ENCODE data around the gene INSIG2. TPM values are rescaled to one million over a fixed set of nuclear protein-coding genes. Genes with fewer than 3 reads are reported as not detected.
A peak's percentile ranks its signal among the peaks of the same experiment; 100 is the strongest.

INSIG2 gene
- total RNA-seq, 1 experiment from 2014 or later = 8.7 TPM

- Histone ChIP-seq H3K27ac (ENCODE audit: insufficient read length, low read depth, low read length) (no peak overlapping the region), H2AFZ (ENCODE audit: low read length) (no peak overlapping the region)
Measured at GRCh38 chr2:118061135-118061955, 26.9 kb upstream of the INSIG2 start.

More at GRCh38 chr2:118061135-118061955, 26.9 kb upstream of the INSIG2 start:
- no peaks in the 10 kb centered on the region for H3K27me3 Mint-ChIP-seq (ENCODE audit: low read depth)
- H3K4me3 Mint-ChIP-seq = no peak overlapping the region
- no peak overlapping the region for H2BK120ac ChIP-seq (ENCODE audit: low read depth, low read length, poor library complexity, severe bottlenecking)
- no peak overlapping the region for H3T11ph ChIP-seq (ENCODE audit: low read length)
- H3K79me2 ChIP-seq (ENCODE audit: insufficient read depth, low read length) = no peaks in the 10 kb centered on the region
- H4K91ac ChIP-seq (ENCODE audit: insufficient read length, low read depth, low read length) = no peak overlapping the region
- no peaks in the 10 kb centered on the region for H3K4me1 ChIP-seq (ENCODE audit: insufficient read depth, low read length)
- H3K79me1 ChIP-seq (ENCODE audit: insufficient read depth, low read depth, low read length, poor library complexity, severe bottlenecking) = no peaks in the 10 kb centered on the region
- no peak for DNase-seq
- H3K4me1 Mint-ChIP-seq = peaks cover 2 to 3% of the 10 kb centered on the region in 2 experiments
- H3K27ac Mint-ChIP-seq = no peak overlapping the region
- no peak overlapping the region for H4K8ac ChIP-seq (replicated peaks; ENCODE audit: insufficient read length, low read depth, low read length)
- H3K9me3 Mint-ChIP-seq = no peaks in the 10 kb centered on the region
- no peak overlapping the region for H2BK12ac ChIP-seq (ENCODE audit: insufficient read length, low read depth, low read length)
- H2AK5ac ChIP-seq (ENCODE audit: insufficient read length, low read length) = no peak overlapping the region
- no peaks in the 10 kb centered on the region for H3K27me3 ChIP-seq (ENCODE audit: insufficient read depth, low read length)
- H3K14ac ChIP-seq (ENCODE audit: insufficient read depth, low read length) = no peak overlapping the region
- no peak overlapping the region for H3K18ac ChIP-seq (ENCODE audit: insufficient read length, low read depth, low read length)
- no peak overlapping the region for H3K4me2 ChIP-seq (ENCODE audit: insufficient read depth, insufficient read length, low read length)
- peak; percentile 67 for TF ChIP-seq CTCF (conservative IDR thresholded peaks at IDR 0.05)
- WGBS (ENCODE audit: extremely low coverage, insufficient read length, low lambda C conversion rate) = no CpG with 5 or more reads among the region's 4 CpGs
- H2BK15ac ChIP-seq (ENCODE audit: low read depth, low read length) = no peak overlapping the region
- no peak overlapping the region for H4K5ac ChIP-seq (ENCODE audit: insufficient read length, low read depth, low read length)
- no peak overlapping the region for H3K9ac ChIP-seq (ENCODE audit: extremely low read depth, insufficient read length, low read length)
- H3K23me2 ChIP-seq (ENCODE audit: insufficient read length, low read depth, low read length, poor library complexity, severe bottlenecking) = no peaks in the 10 kb centered on the region
- no peaks in the 10 kb centered on the region for H3K36me3 Mint-ChIP-seq (ENCODE audit: insufficient read depth in 1 of 3, low read depth in 3 of 3)
- no peak overlapping the region for H3K4ac ChIP-seq (ENCODE audit: low read depth, low read length)
- no peak overlapping the region for H2BK20ac ChIP-seq (ENCODE audit: low read depth, low read length, poor library complexity, severe bottlenecking)
- H2BK5ac ChIP-seq (ENCODE audit: insufficient read length, low read length) = no peak overlapping the region
- H3K23ac ChIP-seq (ENCODE audit: insufficient read length, low read depth, low read length) = no peak overlapping the region
- H3K56ac ChIP-seq (ENCODE audit: insufficient read length, low read depth, low read length) = no peak overlapping the region
- H3K9me3 ChIP-seq (ENCODE audit: control insufficient read depth, low read depth, low read length) = no peaks in the 10 kb centered on the region
- no peaks in the 10 kb centered on the region for H4K20me1 ChIP-seq (ENCODE audit: control insufficient read depth, insufficient read depth, insufficient read length)

Data from H9 (cell line).